ENCODE measurements around the gene KRT6A.

KRT6A gene

DNA sequence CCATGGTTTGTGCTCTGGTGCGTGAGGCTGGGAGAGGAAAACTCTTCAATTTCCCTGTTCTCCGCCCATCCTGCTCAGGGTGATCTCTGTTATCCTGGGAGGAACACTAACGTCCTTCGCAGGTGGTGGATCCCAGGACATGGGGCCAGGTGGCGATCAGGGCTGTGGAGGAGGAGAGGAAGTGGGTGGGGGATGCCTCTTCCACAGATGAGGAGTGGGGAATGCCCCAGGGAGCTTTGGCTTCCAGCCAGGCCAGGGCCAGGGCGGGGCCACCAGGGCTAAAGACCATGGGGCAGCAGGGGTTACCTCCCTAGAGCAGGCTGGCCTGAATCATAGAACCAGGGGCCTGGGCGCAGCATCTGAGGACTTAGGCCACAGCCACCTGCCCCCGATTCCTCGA is 55.5 kb downstream of the KRT6A start:
- no peak for FAIRE-seq
- TF ChIP-seq POLR2A (IDR thresholded peaks at IDR 0.05; ENCODE audit: low read depth, low read length) (no peak), POLR2AphosphoS5 (IDR thresholded peaks at IDR 0.05; ENCODE audit: low read depth, low read length) (no peak), TAF1 (IDR thresholded peaks at IDR 0.05; ENCODE audit: borderline replicate concordance, low read depth, low read length) (no peak)
- DNase-seq (ENCODE audit: insufficient read length), result no peak

Measured in GM12892 (cell line).